Keratinocyte (primary cell): ENCODE results near the gene PSMD12.

ENCODE experiments used
- EZH2 ChIP-seq: IDR thresholded peaks from one replicate; pipeline ENCODE4 v1.6.1; 2012; ENCODE audit warnings: inconsistent platforms, mild to moderate bottlenecking, low read length, moderate library complexity
- TF ChIP-seq, protein P1 (sequence below), 3 experiments: IDR thresholded peaks in 1 of 3; conservative IDR thresholded peaks in 1 of 3; optimal IDR thresholded peaks in 1 of 3; 2 replicates in 2 of 3; 3 replicates in 1 of 3; pipeline versions ENCODE3 to v1.5.1; 2011; ENCODE audit warnings: low read length in 3 of 3, mild to moderate bottlenecking in 3 of 3, moderate library complexity in 2 of 3, control low read depth in 1 of 3, inconsistent platforms in 1 of 3; ENCODE audit not compliant: insufficient read depth in 2 of 3; ENCODE audit errors: extremely low read depth in 1 of 3

DNA sequence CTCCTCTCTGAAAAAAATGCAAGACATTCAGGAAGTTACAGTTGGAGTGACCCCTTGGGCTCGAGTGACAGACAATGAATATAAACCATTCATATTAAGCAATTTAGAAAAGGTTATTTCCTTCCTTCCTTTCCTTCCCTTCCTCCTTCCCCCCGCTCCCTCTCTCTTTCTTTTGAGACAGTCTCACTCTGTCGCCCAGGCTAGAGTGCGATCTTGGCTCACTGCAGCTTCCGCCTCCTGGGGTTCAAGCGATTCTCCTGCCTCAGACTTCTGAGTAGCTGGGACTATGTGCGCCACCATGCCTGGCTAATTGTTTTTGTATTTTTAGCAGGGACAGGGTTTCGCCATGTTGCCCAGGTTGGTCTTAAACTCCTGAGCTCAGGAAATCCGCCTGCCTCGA lies 13.2 kb downstream of the PSMD12 start:
- TF ChIP-seq, protein P1, sequence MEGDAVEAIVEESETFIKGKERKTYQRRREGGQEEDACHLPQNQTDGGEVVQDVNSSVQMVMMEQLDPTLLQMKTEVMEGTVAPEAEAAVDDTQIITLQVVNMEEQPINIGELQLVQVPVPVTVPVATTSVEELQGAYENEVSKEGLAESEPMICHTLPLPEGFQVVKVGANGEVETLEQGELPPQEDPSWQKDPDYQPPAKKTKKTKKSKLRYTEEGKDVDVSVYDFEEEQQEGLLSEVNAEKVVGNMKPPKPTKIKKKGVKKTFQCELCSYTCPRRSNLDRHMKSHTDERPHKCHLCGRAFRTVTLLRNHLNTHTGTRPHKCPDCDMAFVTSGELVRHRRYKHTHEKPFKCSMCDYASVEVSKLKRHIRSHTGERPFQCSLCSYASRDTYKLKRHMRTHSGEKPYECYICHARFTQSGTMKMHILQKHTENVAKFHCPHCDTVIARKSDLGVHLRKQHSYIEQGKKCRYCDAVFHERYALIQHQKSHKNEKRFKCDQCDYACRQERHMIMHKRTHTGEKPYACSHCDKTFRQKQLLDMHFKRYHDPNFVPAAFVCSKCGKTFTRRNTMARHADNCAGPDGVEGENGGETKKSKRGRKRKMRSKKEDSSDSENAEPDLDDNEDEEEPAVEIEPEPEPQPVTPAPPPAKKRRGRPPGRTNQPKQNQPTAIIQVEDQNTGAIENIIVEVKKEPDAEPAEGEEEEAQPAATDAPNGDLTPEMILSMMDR (optimal IDR thresholded peaks at IDR 0.05 in 1 of 3, IDR thresholded peaks at IDR 0.05 in 1 of 3, conservative IDR thresholded peaks at IDR 0.05 in 1 of 3; ENCODE audit: extremely low read depth in 1 of 3, insufficient read depth in 2 of 3, low read length in 3 of 3): no peak
- no peak for TF ChIP-seq EZH2
